ENCODE data around the gene ACACA.

DNA sequence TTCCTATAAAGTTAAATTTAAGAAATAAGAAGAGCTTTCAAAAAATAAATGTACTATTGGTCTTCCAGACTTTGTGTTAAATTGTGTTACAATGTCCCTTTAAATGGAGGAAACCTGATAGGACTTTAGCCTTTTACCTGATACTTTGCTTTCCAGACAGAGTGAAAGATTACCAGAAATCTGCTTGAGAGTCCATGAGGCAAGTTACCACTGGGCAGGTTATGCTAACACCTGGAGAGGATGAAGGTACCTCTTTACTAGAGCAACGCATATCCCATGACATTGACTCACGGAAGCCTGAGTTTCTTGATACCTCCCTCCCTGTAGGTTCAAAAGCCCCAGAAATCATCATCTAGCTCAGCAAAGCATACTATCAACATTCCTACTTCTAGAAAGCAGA lies 174.7 kb downstream of the ACACA start:
- TF ChIP-seq, protein P1, sequence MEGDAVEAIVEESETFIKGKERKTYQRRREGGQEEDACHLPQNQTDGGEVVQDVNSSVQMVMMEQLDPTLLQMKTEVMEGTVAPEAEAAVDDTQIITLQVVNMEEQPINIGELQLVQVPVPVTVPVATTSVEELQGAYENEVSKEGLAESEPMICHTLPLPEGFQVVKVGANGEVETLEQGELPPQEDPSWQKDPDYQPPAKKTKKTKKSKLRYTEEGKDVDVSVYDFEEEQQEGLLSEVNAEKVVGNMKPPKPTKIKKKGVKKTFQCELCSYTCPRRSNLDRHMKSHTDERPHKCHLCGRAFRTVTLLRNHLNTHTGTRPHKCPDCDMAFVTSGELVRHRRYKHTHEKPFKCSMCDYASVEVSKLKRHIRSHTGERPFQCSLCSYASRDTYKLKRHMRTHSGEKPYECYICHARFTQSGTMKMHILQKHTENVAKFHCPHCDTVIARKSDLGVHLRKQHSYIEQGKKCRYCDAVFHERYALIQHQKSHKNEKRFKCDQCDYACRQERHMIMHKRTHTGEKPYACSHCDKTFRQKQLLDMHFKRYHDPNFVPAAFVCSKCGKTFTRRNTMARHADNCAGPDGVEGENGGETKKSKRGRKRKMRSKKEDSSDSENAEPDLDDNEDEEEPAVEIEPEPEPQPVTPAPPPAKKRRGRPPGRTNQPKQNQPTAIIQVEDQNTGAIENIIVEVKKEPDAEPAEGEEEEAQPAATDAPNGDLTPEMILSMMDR (IDR thresholded peaks at IDR 0.05): no peak
- TF ChIP-seq POLR2A (IDR thresholded peaks at IDR 0.05) (no peak), POLR2AphosphoS5 (IDR thresholded peaks at IDR 0.05) (no peak), EP300 (IDR thresholded peaks at IDR 0.05) (no peak)

Measured in suprapubic skin (tissue), 4 donors.